HEK293 (cell line): ENCODE measurements around the gene ZNF780B.

ENCODE experiments used
- CTCF ChIA-PET: fragments of 350-600 bp; formaldehyde crosslinking; extraction: SDS; loops from one replicate; lab custom pipeline; 2021; ENCODE audit warnings: antibody characterized with exemption; lab: Yijun Ruan, JAX
- POLR2A ChIA-PET: fragments of 300-600 bp; formaldehyde crosslinking; extraction: SDS; loops from one replicate; lab custom pipeline; 2020; ENCODE audit warnings: antibody characterized with exemption, inconsistent platforms; lab: Yijun Ruan, JAX
- H3K27ac ChIP-seq: fragments of 200-500 bp; sonication (Bioruptor generic); 2 replicates; pipeline ENCODE4 v1.5.1; 2014; ENCODE audit warnings: low read depth, low read length, control low read depth, inconsistent platforms; ENCODE audit errors: extremely low read depth
- H3K36me3 ChIP-seq, 2 experiments: fragments of 200-500 bp in 1 of 2; sonication (Bioruptor generic) in 1 of 2; 1 replicate in 1 of 2; 2 replicates in 1 of 2; pipeline ENCODE4 v1.5.1; 2014 to 2017; ENCODE audit warnings: inconsistent platforms in 2 of 2, low read length in 2 of 2; ENCODE audit not compliant: control insufficient read depth in 2 of 2, insufficient read depth in 1 of 2
- H3K4me1 ChIP-seq: fragments of 200-500 bp; sonication (Bioruptor generic); 2 replicates; pipeline ENCODE4 v1.5.1; 2014; ENCODE audit warnings: mild to moderate bottlenecking, low read length, inconsistent platforms; ENCODE audit not compliant: control insufficient read depth, insufficient read depth
- H3K4me3 ChIP-seq: 2 replicates; pipeline ENCODE4 v1.5.1; 2011; ENCODE audit warnings: low read depth, mild to moderate bottlenecking, control low read depth, low read length, moderate library complexity
- H3K9me3 ChIP-seq: fragments of 200-500 bp; sonication (Bioruptor generic); 2 replicates; pipeline ENCODE4 v1.5.1; 2014; ENCODE audit warnings: low read depth, low read length, inconsistent platforms; ENCODE audit not compliant: control insufficient read depth, insufficient read depth
- FEZF1 ChIP-seq: fragments of 450-650 bp; formaldehyde crosslinking; IDR thresholded peaks from 2 replicates; pipeline ENCODE4 v1.5.1; 2016; ENCODE audit warnings: missing biosample characterization, missing genetic modification characterization
- KLF1 ChIP-seq: fragments of 450-650 bp; formaldehyde crosslinking; IDR thresholded peaks from 2 replicates; pipeline ENCODE4 v1.5.1; 2016; ENCODE audit warnings: missing biosample characterization, missing genetic modification characterization
- MZF1 ChIP-seq: fragments of 450-650 bp; formaldehyde crosslinking; IDR thresholded peaks from 2 replicates; pipeline ENCODE4 v1.5.1; 2017; ENCODE audit warnings: missing biosample characterization, missing genetic modification characterization, borderline replicate concordance
- SETDB1 ChIP-seq: IDR thresholded peaks from one replicate; pipeline ENCODE4 v1.6.1; 2017; ENCODE audit warnings: mild to moderate bottlenecking, low read length, moderate library complexity, mixed read lengths; ENCODE audit not compliant: insufficient read length
- TSHZ1 ChIP-seq: fragments of 450-650 bp; formaldehyde crosslinking; IDR thresholded peaks from 2 replicates; pipeline ENCODE4 v1.5.1; 2016; ENCODE audit warnings: missing biosample characterization, missing genetic modification characterization, borderline replicate concordance
- ZBTB20 ChIP-seq: fragments of 450-650 bp; formaldehyde crosslinking; IDR thresholded peaks from 2 replicates; pipeline ENCODE4 v1.5.1; 2016; ENCODE audit warnings: missing biosample characterization, missing genetic modification characterization
- ZBTB7A ChIP-seq: fragments of 450-650 bp; formaldehyde crosslinking; IDR thresholded peaks from 2 replicates; pipeline ENCODE4 v1.5.1; 2016; ENCODE audit warnings: low read depth, missing biosample characterization, missing genetic modification characterization
- ZNF10 ChIP-seq: fragments of 450-650 bp; formaldehyde crosslinking; IDR thresholded peaks from 2 replicates; pipeline ENCODE4 v1.5.1; 2017; ENCODE audit warnings: missing biosample characterization, missing genetic modification characterization
- ZNF121 ChIP-seq: fragments of 450-650 bp; formaldehyde crosslinking; IDR thresholded peaks from 2 replicates; pipeline ENCODE4 v1.5.1; 2016; ENCODE audit warnings: missing biosample characterization, missing genetic modification characterization
- ZNF239 ChIP-seq: fragments of 450-650 bp; formaldehyde crosslinking; IDR thresholded peaks from 2 replicates; pipeline ENCODE4 v1.5.1; 2016; ENCODE audit warnings: missing biosample characterization, missing genetic modification characterization
- ZNF391 ChIP-seq: fragments of 450-650 bp; formaldehyde crosslinking; IDR thresholded peaks from 2 replicates; pipeline ENCODE4 v1.5.1; 2016; ENCODE audit warnings: low read depth, missing biosample characterization, missing genetic modification characterization, borderline replicate concordance
- ZNF561 ChIP-seq: fragments of 450-650 bp; IDR thresholded peaks from 2 replicates; pipeline ENCODE4 v1.5.1; 2018; ENCODE audit warnings: missing biosample characterization, missing genetic modification characterization, borderline replicate concordance
- ZNF571 ChIP-seq: fragments of 450-650 bp; formaldehyde crosslinking; IDR thresholded peaks from 2 replicates; pipeline ENCODE4 v1.5.0; 2017; ENCODE audit warnings: missing biosample characterization, missing genetic modification characterization
- ZNF596 ChIP-seq: fragments of 450-650 bp; IDR thresholded peaks from 2 replicates; pipeline ENCODE4 v1.5.0; 2018; ENCODE audit warnings: missing biosample characterization, mild to moderate bottlenecking, missing genetic modification characterization, moderate library complexity
- ZNF629 ChIP-seq: fragments of 450-650 bp; formaldehyde crosslinking; IDR thresholded peaks from 2 replicates; pipeline ENCODE4 v1.5.1; 2017; ENCODE audit warnings: missing biosample characterization, missing genetic modification characterization
- ZNF639 ChIP-seq: fragments of 450-650 bp; formaldehyde crosslinking; IDR thresholded peaks from 2 replicates; pipeline ENCODE4 v1.5.1; 2016; ENCODE audit warnings: missing biosample characterization, missing genetic modification characterization
- ZNF658 ChIP-seq: fragments of 450-650 bp; formaldehyde crosslinking; IDR thresholded peaks from 2 replicates; pipeline ENCODE4; 2016; ENCODE audit warnings: missing biosample characterization, missing genetic modification characterization
- ZNF664 ChIP-seq: fragments of 450-650 bp; formaldehyde crosslinking; IDR thresholded peaks from 2 replicates; pipeline ENCODE4 v1.5.1; 2016; ENCODE audit warnings: missing biosample characterization, missing genetic modification characterization
- ZNF791 ChIP-seq: fragments of 450-650 bp; formaldehyde crosslinking; IDR thresholded peaks from 2 replicates; pipeline ENCODE4 v1.5.1; 2016; ENCODE audit warnings: missing biosample characterization, missing genetic modification characterization
- ZNF830 ChIP-seq: fragments of 450-650 bp; IDR thresholded peaks from 2 replicates; pipeline ENCODE4 v1.5.0; 2018; ENCODE audit warnings: missing biosample characterization, missing genetic modification characterization, low read depth, mild to moderate bottlenecking, moderate library complexity
- TF ChIP-seq, protein P1 (sequence below): fragments of 450-650 bp; formaldehyde crosslinking; IDR thresholded peaks from 2 replicates; pipeline ENCODE4 v1.5.1; 2017; ENCODE audit warnings: missing biosample characterization, missing genetic modification characterization
- TF ChIP-seq, protein P2 (sequence below): fragments of 450-650 bp; formaldehyde crosslinking; conservative IDR thresholded peaks from 2 replicates; pipeline ENCODE4 v1.5.1; 2016; ENCODE audit warnings: low read depth, missing biosample characterization, missing genetic modification characterization
- TF ChIP-seq, protein P3 (sequence below): fragments of 450-650 bp; formaldehyde crosslinking; IDR thresholded peaks from 2 replicates; pipeline ENCODE4 v1.5.1; 2016; ENCODE audit warnings: missing biosample characterization, missing genetic modification characterization

ZNF780B gene

DNA sequence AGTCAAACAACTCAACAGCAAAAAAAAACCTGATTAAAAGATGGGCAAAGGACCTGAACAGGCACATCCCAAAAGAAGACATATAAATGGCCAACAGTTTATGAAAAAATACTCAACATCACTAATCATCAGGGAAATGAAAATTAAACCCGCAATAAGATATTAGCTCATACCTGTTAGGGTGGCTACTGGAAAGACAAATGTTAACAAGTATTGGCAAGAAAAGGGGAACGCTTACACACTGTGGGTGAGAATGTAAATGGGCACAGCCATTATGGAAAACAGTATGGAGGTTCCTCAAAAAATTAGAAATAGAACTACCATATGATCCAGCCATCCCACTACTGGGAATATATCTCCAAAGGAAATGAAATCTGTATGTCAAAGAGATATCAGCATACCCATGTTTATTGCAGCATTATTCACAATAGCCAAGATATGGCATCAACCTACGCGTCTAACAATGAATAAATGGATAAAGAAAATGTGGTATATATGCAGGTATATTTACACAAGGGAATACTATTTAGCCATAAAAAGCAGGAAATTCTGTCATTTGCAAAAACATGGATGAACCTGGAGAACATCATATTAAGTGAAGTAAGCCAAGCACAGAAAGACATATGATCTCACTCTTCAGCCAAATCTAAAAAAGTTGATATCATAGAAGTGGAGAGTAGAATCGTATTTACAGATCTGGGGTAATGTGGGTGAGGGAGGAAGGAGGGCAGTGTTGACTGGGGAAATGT is 32.4 kb upstream of the ZNF780B start (continued):
- TF ChIP-seq KLF1 (tag by site-specific recombination) (no peak), ZNF239 (tag by site-specific recombination) (no peak)
- TF ChIP-seq, protein P1, sequence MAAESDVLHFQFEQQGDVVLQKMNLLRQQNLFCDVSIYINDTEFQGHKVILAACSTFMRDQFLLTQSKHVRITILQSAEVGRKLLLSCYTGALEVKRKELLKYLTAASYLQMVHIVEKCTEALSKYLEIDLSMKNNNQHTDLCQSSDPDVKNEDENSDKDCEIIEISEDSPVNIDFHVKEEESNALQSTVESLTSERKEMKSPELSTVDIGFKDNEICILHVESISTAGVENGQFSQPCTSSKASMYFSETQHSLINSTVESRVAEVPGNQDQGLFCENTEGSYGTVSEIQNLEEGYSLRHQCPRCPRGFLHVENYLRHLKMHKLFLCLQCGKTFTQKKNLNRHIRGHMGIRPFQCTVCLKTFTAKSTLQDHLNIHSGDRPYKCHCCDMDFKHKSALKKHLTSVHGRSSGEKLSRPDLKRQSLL (tag by site-specific recombination): no peak

GRCh38 chr19:40084948-40085347 is 28.9 kb upstream of the ZNF780B start:
- Histone ChIP-seq H3K9me3 (peaks cover 10% of the 10 kb centered on the region), H3K4me3 (no peak overlapping the region), H3K36me3 (peaks cover 53 to 72% of the 10 kb centered on the region in 2 experiments), H3K4me1 (peaks cover 9% of the 10 kb centered on the region), H3K27ac (no peak overlapping the region)
- TF ChIP-seq FEZF1 (tag by site-specific recombination): no peak
- no peak for TF ChIP-seq ZNF561 (tag by site-specific recombination)
- TF ChIP-seq ZNF391 (tag by site-specific recombination): no peak
- TF ChIP-seq ZNF571 (tag by site-specific recombination): no peak
- no peak for TF ChIP-seq ZNF664 (tag by site-specific recombination)
- TF ChIP-seq ZNF830: no peak
- TF ChIP-seq ZNF629 (tag by site-specific recombination): no peak
- TF ChIP-seq ZNF596 (tag by site-specific recombination): no peak
- TF ChIP-seq, protein P2, sequence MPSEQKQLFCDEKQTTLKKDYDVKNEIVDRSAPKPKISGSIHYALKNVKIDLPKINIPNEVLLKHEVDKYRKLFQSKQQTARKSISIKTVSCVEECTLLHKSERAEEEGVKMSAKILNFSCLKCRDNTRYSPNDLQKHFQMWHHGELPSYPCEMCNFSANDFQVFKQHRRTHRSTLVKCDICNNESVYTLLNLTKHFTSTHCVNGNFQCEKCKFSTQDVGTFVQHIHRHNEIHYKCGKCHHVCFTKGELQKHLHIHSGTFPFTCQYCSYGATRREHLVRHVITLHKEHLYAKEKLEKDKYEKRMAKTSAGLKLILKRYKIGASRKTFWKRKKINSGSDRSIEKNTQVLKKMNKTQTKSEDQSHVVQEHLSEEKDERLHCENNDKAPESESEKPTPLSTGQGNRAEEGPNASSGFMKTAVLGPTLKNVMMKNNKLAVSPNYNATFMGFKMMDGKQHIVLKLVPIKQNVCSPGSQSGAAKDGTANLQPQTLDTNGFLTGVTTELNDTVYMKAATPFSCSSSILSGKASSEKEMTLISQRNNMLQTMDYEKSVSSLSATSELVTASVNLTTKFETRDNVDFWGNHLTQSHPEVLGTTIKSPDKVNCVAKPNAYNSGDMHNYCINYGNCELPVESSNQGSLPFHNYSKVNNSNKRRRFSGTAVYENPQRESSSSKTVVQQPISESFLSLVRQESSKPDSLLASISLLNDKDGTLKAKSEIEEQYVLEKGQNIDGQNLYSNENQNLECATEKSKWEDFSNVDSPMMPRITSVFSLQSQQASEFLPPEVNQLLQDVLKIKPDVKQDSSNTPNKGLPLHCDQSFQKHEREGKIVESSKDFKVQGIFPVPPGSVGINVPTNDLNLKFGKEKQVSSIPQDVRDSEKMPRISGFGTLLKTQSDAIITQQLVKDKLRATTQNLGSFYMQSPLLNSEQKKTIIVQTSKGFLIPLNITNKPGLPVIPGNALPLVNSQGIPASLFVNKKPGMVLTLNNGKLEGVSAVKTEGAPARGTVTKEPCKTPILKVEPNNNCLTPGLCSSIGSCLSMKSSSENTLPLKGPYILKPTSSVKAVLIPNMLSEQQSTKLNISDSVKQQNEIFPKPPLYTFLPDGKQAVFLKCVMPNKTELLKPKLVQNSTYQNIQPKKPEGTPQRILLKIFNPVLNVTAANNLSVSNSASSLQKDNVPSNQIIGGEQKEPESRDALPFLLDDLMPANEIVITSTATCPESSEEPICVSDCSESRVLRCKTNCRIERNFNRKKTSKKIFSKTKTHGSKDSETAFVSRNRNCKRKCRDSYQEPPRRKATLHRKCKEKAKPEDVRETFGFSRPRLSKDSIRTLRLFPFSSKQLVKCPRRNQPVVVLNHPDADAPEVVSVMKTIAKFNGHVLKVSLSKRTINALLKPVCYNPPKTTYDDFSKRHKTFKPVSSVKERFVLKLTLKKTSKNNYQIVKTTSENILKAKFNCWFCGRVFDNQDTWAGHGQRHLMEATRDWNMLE (tag by site-specific recombination): no peak
- no peak for TF ChIP-seq ZNF791
- no peak for TF ChIP-seq TSHZ1 (tag by site-specific recombination)
- no peak for TF ChIP-seq ZBTB20 (tag by site-specific recombination)
- TF ChIP-seq ZBTB7A (tag by site-specific recombination): no peak
- TF ChIP-seq ZNF10 (tag by site-specific recombination): no peak
- TF ChIP-seq ZNF121 (tag by site-specific recombination): no peak
- TF ChIP-seq SETDB1: no peak
- TF ChIP-seq ZNF639 (tag by site-specific recombination): no peak
- TF ChIP-seq MZF1: no peak
- TF ChIP-seq, protein P3, sequence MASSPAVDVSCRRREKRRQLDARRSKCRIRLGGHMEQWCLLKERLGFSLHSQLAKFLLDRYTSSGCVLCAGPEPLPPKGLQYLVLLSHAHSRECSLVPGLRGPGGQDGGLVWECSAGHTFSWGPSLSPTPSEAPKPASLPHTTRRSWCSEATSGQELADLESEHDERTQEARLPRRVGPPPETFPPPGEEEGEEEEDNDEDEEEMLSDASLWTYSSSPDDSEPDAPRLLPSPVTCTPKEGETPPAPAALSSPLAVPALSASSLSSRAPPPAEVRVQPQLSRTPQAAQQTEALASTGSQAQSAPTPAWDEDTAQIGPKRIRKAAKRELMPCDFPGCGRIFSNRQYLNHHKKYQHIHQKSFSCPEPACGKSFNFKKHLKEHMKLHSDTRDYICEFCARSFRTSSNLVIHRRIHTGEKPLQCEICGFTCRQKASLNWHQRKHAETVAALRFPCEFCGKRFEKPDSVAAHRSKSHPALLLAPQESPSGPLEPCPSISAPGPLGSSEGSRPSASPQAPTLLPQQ (tag by site-specific recombination): no peak
- no peak for TF ChIP-seq ZNF658
- POLR2A ChIA-PET: no interaction called here
- CTCF ChIA-PET: no interaction called here
